Spleen (tissue), 11 donors: ENCODE measurements around the gene PLA2G15. TPM values are rescaled to one million over a fixed set of nuclear protein-coding genes. Genes with fewer than 3 reads are reported as not detected.

Experiments used
- DNase-seq: peaks from one replicate; pipeline ENCODE4 v3.0.0-alpha.2; 2020
- H3K27ac ChIP-seq, 8 donors: fragments of 200-600 bp; sonication (generic) in 7 of 8; 1 replicate in 4 of 8; 2 replicates in 4 of 8; pipeline versions ENCODE4 v1.5.0 to v1.8.0; 2016 to 2021; ENCODE audit warnings: inconsistent platforms in 4 of 8, mild to moderate bottlenecking in 4 of 8, moderate library complexity in 1 of 8
- H3K27me3 ChIP-seq, 7 donors: fragments of 200-600 bp; sonication (generic) in 6 of 7; replicated peaks in 1 of 7; 1 replicate in 4 of 7; 2 replicates in 3 of 7; pipeline versions ENCODE4 v1.5.0 to v1.8.0; 2016 to 2021; ENCODE audit warnings: inconsistent platforms in 3 of 7, mild to moderate bottlenecking in 1 of 7
- H3K36me3 ChIP-seq, 6 donors: fragments of 200-600 bp; sonication (generic) in 5 of 6; 1 replicate in 4 of 6; 2 replicates in 2 of 6; pipeline versions ENCODE4 v1.5.0 to v1.8.0; 2016 to 2021; ENCODE audit warnings: inconsistent platforms in 2 of 6
- H3K4me1 ChIP-seq, 6 donors: fragments of 200-600 bp; sonication (generic) in 5 of 6; 1 replicate in 3 of 6; 2 replicates in 3 of 6; pipeline versions ENCODE4 v1.5.0 to v1.8.0; 2016 to 2021; ENCODE audit warnings: inconsistent platforms in 3 of 6
- H3K4me3 ChIP-seq, 8 donors: fragments of 200-600 bp; sonication (generic) in 7 of 8; 1 replicate in 4 of 8; 2 replicates in 4 of 8; pipeline versions ENCODE4 v1.5.0 to v1.8.0; 2016 to 2021; ENCODE audit warnings: inconsistent platforms in 4 of 8, mild to moderate bottlenecking in 4 of 8, moderate library complexity in 2 of 8
- H3K9me3 ChIP-seq, 8 donors: fragments of 200-600 bp; sonication (generic) in 7 of 8; 1 replicate in 4 of 8; 2 replicates in 4 of 8; pipeline versions ENCODE4 v1.5.0 to v1.8.0; 2016 to 2021; ENCODE audit warnings: inconsistent platforms in 4 of 8
- POLR2A ChIP-seq, 3 donors: fragments of 450-650 bp; IDR thresholded peaks; one replicate each; pipeline ENCODE4 v1.5.1; 2017; ENCODE audit warnings: antibody characterized with exemption in 3 of 3, mild to moderate bottlenecking in 1 of 3
- POLR2AphosphoS5 ChIP-seq, 3 donors: sonication (generic); formaldehyde crosslinking; IDR thresholded peaks; one replicate each; pipeline ENCODE4 v1.5.1; 2017; ENCODE audit warnings: antibody characterized with exemption in 3 of 3
- WGBS, 5 donors: extraction: QIAGEN DNeasy Blood & Tissue Kit in 3 of 5; methylation state at CpG; one replicate each; pipeline versions ENCODE4 v1.1.5 to v1.1.7; 2013 to 2018; 5-methylcytosine and 5-hydroxymethylcytosine counted together
- intact Hi-C: fragments of 100-400 bp; cut with DNase I; formaldehyde crosslinking; loops from one replicate; pipeline ENCODE4 v1.15.0; 2023; ENCODE audit warnings: low total_unique reads
- polyA plus RNA-seq, 3 donors: library from polyadenylated mRNA; stranded (reverse); fragments of 200-250 nt; gene quantifications; one replicate each; pipeline ENCODE4 v1.2.1, GENCODE V29; 2013
- total RNA-seq, 7 donors: library from RNA; depleted of rRNA in 3 of 7; stranded (reverse); fragments of >200 nt in 3 of 7; fragmentation: NEBNext Ultra II Directional in 4 of 7; extraction: Animal tissue kit (Norgen Biotek cat#: 25700) in 4 of 7; gene quantifications; one replicate each; pipeline versions ENCODE4 v1.1.0 to v1.2.1, GENCODE V29; 2016 to 2021
- TF ChIP-seq, protein P1 (sequence below), 11 experiments: fragments of 200-600 bp in 7 of 11; fragments of 450-650 bp in 4 of 11; sonication (generic) in 4 of 11; IDR thresholded peaks in 8 of 11; conservative IDR thresholded peaks in 3 of 11; 1 replicate in 7 of 11; 2 replicates in 4 of 11; pipeline versions ENCODE4 v1.4.0 to v1.8.0; 2016 to 2021; ENCODE audit warnings: antibody characterized with exemption in 11 of 11, inconsistent platforms in 4 of 11, mild to moderate bottlenecking in 1 of 11
- donor health status: healthy with polysubstance abuse.
- donor health status: DM: no; HTN: no; CAD: no; lungs with moderate emphysema.
- donor health status: DM: no; HTN: no; CAD: no.
- donor health status: Bipolar disorder and iron deficiency.
- donor health status: healthy.
- donor health status: DM: no; HTN: no; CAD: no.
- donor health status: DM: yes; HTN: yes; CAD: no.

PLA2G15 gene
- total and polyA plus RNA-seq, 10 donors: 6.3 to 40.4 (median 28.3) TPM

- H3K9me3 ChIP-seq: no peaks in the 10 kb centered on the region
- intact Hi-C loops: loop anchor here (10.0 kb wide), 1 partner anchor 131 kb away; no protein-coding TSS in a partner anchor
- TF ChIP-seq, protein P1, sequence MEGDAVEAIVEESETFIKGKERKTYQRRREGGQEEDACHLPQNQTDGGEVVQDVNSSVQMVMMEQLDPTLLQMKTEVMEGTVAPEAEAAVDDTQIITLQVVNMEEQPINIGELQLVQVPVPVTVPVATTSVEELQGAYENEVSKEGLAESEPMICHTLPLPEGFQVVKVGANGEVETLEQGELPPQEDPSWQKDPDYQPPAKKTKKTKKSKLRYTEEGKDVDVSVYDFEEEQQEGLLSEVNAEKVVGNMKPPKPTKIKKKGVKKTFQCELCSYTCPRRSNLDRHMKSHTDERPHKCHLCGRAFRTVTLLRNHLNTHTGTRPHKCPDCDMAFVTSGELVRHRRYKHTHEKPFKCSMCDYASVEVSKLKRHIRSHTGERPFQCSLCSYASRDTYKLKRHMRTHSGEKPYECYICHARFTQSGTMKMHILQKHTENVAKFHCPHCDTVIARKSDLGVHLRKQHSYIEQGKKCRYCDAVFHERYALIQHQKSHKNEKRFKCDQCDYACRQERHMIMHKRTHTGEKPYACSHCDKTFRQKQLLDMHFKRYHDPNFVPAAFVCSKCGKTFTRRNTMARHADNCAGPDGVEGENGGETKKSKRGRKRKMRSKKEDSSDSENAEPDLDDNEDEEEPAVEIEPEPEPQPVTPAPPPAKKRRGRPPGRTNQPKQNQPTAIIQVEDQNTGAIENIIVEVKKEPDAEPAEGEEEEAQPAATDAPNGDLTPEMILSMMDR (IDR thresholded peaks at IDR 0.05 in 8 of 11, conservative IDR thresholded peaks at IDR 0.05 in 3 of 11): no peak
- TF ChIP-seq POLR2A (IDR thresholded peaks at IDR 0.05) (no peak), POLR2AphosphoS5 (IDR thresholded peaks at IDR 0.05) (no peak)
- peaks cover 9 to 39% (median 13%) of the 10 kb centered on the region in 6 donors for H3K4me1 ChIP-seq
- H3K36me3 ChIP-seq: peaks cover 0 to 72% (median 31%) of the 10 kb centered on the region in 6 donors
- H3K27ac ChIP-seq: peak overlapping the region in 3 of 8 donors; percentile 7 to 57 (median 18)
- no peak overlapping the region for H3K4me3 ChIP-seq
- DNase-seq: no peak
- H3K27me3 ChIP-seq: no peaks in the 10 kb centered on the region
- WGBS, 5 donors: 80 to 94% (median 90%) methylated on average over 4 of the region's 4 CpGs
These were observed 19.1 kb upstream of the PLA2G15 start for GRCh38 chr16:68226116-68226515.

DNA sequence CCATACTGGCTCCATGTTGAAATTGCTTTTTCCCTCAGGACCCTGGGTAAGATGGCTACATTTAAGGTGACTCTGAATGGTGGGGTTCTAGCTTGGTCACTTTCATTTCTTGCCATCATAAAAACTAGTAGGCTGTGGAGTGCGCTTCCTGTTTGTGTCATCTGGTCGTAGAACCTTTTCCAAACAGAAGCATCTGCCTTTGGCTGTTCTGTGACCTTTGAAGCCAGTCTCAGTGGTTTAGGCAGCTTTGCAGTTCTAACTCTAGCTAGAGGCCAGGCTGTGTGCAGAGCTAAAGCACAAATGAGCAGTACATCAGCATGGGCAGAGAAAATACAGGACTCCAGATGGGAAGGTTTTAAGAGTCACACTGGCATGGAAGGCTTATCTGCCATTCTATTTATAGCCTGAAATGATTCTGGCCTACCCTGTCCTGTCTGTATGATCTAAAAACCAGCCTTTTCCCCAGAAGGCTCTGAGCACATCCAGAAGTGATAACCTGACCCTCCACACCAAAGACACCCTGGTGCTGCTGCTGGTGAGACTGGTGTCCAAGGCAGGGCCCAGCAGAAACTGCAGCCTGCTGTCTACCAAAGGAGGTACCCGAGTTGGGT, 17.9 kb upstream of the PLA2G15 start:
- Histone ChIP-seq H3K36me3 (peaks cover 0 to 75% (median 25%) of the 10 kb centered on the region in 6 donors), H3K4me1 (peaks cover 9 to 39% (median 13%) of the 10 kb centered on the region in 6 donors), H3K27ac (peak overlapping the region in 5 of 8 donors; percentile 30 to 75 (median 36)), H3K4me3 (no peak overlapping the region), H3K27me3 (no peaks in the 10 kb centered on the region), H3K9me3 (no peaks in the 10 kb centered on the region)
- intact Hi-C loops: loop anchor here (10.0 kb wide), 1 partner anchor 132 kb away; no protein-coding TSS in a partner anchor
- DNase-seq: no peak
- TF ChIP-seq POLR2AphosphoS5 (IDR thresholded peaks at IDR 0.05) (no peak), POLR2A (IDR thresholded peaks at IDR 0.05) (no peak)
- TF ChIP-seq, protein P1 (IDR thresholded peaks at IDR 0.05 in 8 of 11, conservative IDR thresholded peaks at IDR 0.05 in 3 of 11): no peak
- 43 to 53% (median 48%) methylated on average over 3 of the region's 3 CpGs for WGBS, 5 donors

GRCh38 chr16:68227850-68228553, 17.2 kb upstream of the PLA2G15 start:
- H3K27ac ChIP-seq: peak overlapping the region in 6 of 8 donors; percentile 30 to 75 (median 36)
- peaks cover 0 to 70% (median 25%) of the 10 kb centered on the region in 6 donors for H3K36me3 ChIP-seq
- intact Hi-C loops: loop anchor here (10.0 kb wide), 1 partner anchor 133 kb away; no protein-coding TSS in a partner anchor

More at GRCh38 chr16:68227850-68228553, 17.2 kb upstream of the PLA2G15 start:
- TF ChIP-seq, protein P1 (IDR thresholded peaks at IDR 0.05 in 8 of 11, conservative IDR thresholded peaks at IDR 0.05 in 3 of 11): no peak
- TF ChIP-seq POLR2AphosphoS5 (IDR thresholded peaks at IDR 0.05): no peak
- no peak for TF ChIP-seq POLR2A (IDR thresholded peaks at IDR 0.05)
- Histone ChIP-seq H3K4me1 (peaks cover 9 to 39% (median 13%) of the 10 kb centered on the region in 6 donors), H3K9me3 (no peaks in the 10 kb centered on the region), H3K27me3 (no peaks in the 10 kb centered on the region), H3K4me3 (no peak overlapping the region)
- no peak for DNase-seq
- WGBS, 5 donors: 23 to 66% (median 49%) methylated on average over 2 of the region's 2 CpGs
